Effector memory CD4-positive, alpha-beta T cell (primary cell): ENCODE data around the gene TSEN34.
"Not testable (repeated sequence)": the region's sequence is repeated elsewhere in the genome, so short reads cannot be mapped to it uniquely, and the experiment has no call there.

Experiments
- DNase-seq, 3 donors: peaks; one replicate each; pipeline ENCODE4 v3.0.0-alpha.2; 2020
- H3K27ac ChIP-seq: 2 replicates; pipeline ENCODE4 v1.7.0; 2013; ENCODE audit warnings: mild to moderate bottlenecking, low read length, moderate library complexity; ENCODE audit not compliant: insufficient read depth, poor library complexity, severe bottlenecking
- H3K27me3 ChIP-seq: replicated peaks from 2 replicates; pipeline ENCODE4 v1.7.0; 2013; ENCODE audit warnings: mild to moderate bottlenecking, low read length; ENCODE audit not compliant: insufficient read depth, control insufficient read depth, poor library complexity, severe bottlenecking
- H3K36me3 ChIP-seq: 2 replicates; pipeline ENCODE4 v1.7.0; 2013; ENCODE audit warnings: mild to moderate bottlenecking, low read length, moderate library complexity; ENCODE audit not compliant: control insufficient read depth, insufficient read depth
- H3K4me1 ChIP-seq: 2 replicates; pipeline ENCODE4 v1.7.0; 2013; ENCODE audit warnings: low read length, mild to moderate bottlenecking; ENCODE audit not compliant: control insufficient read depth, insufficient read depth, poor library complexity, severe bottlenecking
- H3K4me3 ChIP-seq: 2 replicates; pipeline ENCODE4 v1.7.0; 2013; ENCODE audit warnings: low read length, low read depth, mild to moderate bottlenecking; ENCODE audit not compliant: insufficient read depth, poor library complexity, severe bottlenecking
- H3K9me3 ChIP-seq: 2 replicates; pipeline ENCODE4 v1.7.0; 2013; ENCODE audit warnings: mild to moderate bottlenecking, low read length, moderate library complexity; ENCODE audit not compliant: control insufficient read depth

TSEN34 gene

DNA sequence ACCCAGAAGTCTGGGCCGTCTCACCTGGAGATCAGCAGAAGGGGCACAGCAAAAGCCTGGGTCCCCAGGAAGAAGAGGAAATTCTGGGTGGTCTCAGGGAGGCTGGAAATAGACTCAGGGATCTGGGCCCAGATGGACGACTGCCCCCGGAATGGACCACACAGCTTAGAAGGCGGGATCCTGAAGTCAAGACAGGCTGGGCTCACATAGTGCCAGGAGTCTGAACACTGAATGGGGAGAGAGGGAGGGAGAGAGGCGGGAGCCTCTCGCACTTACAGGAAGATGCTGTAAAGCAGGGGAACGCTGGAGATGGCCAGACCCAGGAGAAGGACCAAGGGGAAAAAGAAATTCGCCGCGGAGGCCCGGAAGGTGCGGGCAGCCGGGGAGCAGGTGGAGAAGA is 30.3 kb upstream of the TSEN34 start:
- Histone ChIP-seq H3K4me1 (peaks cover 47% of the 10 kb centered on the region), H3K27ac (peak overlapping the region; percentile 78), H3K4me3 (peak overlapping the region; percentile 55), H3K36me3 (peaks cover 25% of the 10 kb centered on the region), H3K9me3 (no peaks in the 10 kb centered on the region), H3K27me3 (no peaks in the 10 kb centered on the region)
- DNase-seq: no peak

DNA sequence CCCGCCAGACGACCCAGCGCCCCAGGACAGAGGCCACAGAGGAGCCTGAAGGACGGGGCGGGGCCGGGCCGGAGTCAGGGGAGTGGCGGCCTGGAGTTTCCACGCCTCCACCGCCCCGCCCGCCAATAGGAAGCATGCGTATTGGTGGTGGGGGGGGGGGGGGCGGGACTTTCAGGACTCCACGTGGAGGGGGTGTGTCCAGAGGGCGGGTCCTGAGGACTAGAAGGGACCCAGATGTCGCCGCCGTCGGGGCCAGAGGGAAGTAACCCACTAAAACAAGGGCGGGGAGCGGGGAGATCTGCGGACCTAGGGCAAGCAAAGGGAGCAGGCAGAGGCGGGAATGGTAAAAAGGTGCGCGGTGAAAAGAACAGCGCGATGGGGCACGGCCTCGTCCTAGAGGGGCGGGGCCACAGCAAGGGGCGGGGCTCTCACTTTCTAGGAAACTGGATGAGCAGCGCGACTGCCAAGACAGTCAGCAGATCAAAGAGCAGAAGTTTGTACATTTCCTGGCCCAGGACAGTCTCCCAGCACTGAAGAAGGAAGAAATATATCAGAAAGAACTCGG is 28.8 kb upstream of the TSEN34 start:
- peak; percentile 66 to 76 (median 67) for DNase-seq
- Histone ChIP-seq H3K27me3 (no peaks in the 10 kb centered on the region), H3K27ac (peak overlapping the region; percentile 25), H3K9me3 (no peaks in the 10 kb centered on the region), H3K4me1 (peaks cover 47% of the 10 kb centered on the region), H3K36me3 (peaks cover 10% of the 10 kb centered on the region), H3K4me3 (peak overlapping the region; percentile 40)

DNA sequence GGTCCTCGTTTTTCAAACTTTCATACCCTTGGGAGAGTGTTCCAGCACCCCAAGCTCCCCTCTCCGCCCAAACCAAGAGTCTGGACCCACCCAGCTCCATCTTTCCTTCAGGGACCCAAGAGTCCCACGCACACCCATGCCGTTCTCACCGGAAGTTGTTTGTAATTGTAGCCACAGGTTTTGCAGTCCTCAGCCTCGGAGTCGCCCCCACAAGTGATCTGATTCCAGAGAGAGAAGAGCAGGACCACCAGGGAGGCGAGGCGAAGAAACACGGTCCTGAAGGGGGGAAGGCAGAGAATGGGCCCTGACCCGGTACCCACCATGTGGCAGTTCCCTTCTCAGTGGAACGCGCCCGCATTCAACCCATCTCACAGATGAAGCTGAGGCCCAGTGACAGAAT is 28.2 kb upstream of the TSEN34 start:
- Histone ChIP-seq H3K36me3 (peaks cover 6% of the 10 kb centered on the region), H3K27ac (no peak overlapping the region), H3K4me3 (peak overlapping the region; percentile 40), H3K27me3 (no peaks in the 10 kb centered on the region), H3K9me3 (no peaks in the 10 kb centered on the region), H3K4me1 (peaks cover 43% of the 10 kb centered on the region)
- DNase-seq: no peak

DNA sequence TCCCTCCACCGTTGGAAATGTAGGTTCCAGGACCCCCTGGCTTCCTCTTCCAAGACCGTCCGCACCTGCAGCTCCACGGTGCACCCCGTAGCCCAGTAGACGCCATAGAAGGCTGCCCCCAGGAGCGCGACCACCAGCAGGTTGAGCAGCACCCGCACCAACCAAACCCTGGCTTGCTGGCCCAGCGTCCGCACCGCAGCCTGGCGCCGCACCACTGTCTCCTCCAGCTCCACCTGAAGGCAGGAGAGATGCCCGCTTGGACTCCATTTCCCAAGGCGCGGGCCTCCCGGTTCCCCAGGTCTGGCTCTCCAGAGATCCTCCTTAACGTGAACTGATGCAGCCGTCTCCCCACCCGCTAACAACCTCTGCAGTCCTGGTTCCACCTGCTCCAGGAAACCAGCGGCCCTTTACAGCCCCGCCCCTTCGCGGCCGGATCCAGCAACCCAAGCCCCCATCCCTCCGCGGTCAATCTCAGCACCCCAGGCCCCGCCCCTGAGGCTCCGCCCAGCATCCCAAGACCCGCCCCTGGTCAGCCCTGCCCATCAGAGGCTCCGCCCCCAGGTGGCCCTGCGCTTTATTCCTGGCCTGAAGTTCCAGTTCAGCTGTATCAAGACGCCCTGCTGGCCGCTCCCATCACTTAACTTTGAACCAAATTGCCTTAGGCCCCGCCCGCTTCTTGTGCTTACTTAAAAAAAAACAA is 26.6 kb upstream of the TSEN34 start:
- no peak overlapping the region for H3K4me3 ChIP-seq

DNA sequence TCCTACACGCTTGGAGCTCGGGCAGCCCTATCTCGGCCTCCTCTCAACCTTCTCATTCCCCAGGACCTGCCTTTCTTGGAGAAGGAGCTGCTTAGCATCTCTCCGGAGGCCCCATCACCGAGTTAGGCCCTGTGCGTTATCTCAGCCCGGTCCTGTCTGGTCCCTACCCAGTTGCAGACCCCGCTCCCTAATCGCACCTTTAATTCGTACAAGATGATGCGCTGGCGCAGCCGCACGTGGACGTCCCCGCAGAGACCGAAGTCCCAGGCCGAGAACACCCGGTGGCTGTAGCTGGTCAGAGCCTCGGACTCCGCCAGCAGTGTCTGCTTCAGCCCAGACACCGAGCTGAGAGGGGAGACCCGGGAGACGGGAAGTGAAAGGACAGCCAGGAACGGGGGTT is 25.9 kb upstream of the TSEN34 start:
- H3K9me3 ChIP-seq: no peaks in the 10 kb centered on the region
- no peak overlapping the region for H3K4me3 ChIP-seq
- H3K27ac ChIP-seq: no peak overlapping the region
- no peak for DNase-seq
- no peaks in the 10 kb centered on the region for H3K27me3 ChIP-seq
- H3K4me1 ChIP-seq: peaks cover 33% of the 10 kb centered on the region
- no peaks in the 10 kb centered on the region for H3K36me3 ChIP-seq

More for the DNA sequence above, 26.6 kb upstream of the TSEN34 start:
- no peak overlapping the region for H3K27ac ChIP-seq
- no peaks in the 10 kb centered on the region for H3K27me3 ChIP-seq
- DNase-seq: peak; percentile 56 to 71 (median 58)
- H3K9me3 ChIP-seq: no peaks in the 10 kb centered on the region
- peaks cover 35% of the 10 kb centered on the region for H3K4me1 ChIP-seq
- H3K36me3 ChIP-seq: no peaks in the 10 kb centered on the region

DNA sequence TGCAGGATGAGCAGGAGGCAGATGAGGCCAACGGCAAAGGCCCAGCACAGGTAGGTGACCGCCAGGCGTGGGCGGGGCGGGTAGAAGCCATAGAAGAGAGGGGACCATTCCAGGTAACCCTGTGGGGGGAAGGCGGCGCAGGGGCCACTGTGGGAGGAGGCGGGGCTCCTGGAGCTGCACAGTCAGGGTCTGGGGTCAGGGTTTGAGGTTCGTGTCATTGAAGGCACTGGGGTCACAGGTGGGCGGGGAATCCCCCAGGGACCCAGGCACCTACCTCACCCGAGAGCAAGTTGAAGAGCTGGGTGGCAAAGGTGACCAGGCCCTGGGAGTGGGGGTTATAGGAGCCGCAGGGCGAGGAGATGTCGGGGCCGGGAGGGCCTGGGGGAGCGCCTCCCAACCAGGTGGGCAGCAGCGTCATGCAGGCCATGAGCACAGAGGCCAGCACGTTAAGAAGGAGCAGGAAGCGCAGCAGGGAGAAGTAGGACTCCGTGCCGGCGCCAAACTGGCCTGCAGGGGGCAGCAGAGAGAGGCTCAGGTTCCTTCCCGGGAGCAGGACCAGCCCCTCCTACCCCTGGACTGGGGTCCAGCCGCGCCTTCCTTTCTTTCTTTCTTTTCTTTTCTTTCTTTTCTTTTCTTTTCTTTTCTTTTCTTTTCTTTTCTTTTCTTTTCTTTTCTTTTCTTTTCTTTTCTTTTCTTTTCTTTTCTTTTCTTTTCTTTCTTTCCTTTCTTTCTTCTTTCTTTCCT is 22.8 kb upstream of the TSEN34 start:
- Histone ChIP-seq H3K9me3 (no peaks in the 10 kb centered on the region), H3K27ac (no peak overlapping the region), H3K4me3 (no peak overlapping the region), H3K36me3 (no peaks in the 10 kb centered on the region), H3K4me1 (peaks cover 22% of the 10 kb centered on the region), H3K27me3 (no peaks in the 10 kb centered on the region)
- peak; percentile 69 to 84 (median 81) for DNase-seq

DNA sequence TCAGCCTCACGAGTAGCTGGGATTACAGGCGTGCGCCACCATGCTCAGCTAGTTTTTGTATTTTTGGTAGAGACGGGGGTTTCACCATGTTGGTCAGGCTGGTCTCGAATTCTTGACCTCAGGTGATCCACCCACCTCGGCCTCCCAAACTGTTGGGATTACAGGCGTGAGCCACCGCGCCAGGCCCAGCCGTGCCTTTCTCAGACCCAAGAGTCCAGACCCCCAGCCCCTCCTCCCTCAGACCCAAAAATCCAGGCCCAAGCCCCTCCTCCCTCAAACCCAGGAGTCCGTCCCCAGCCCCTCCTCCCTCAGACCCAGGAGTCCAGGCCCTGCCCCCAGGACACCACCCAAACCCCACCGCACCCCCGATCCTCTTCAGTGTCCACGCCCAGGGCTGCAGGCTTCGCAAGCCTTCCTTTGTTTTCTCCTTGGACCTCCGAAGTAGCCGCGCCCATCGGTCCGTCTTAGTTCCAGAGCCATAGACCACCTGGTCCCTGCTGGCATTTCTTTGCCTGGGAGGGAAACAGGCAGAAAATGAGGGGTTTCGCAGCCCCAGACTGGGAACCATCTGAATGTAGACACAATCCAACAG is 21.9 kb upstream of the TSEN34 start:
- Histone ChIP-seq H3K9me3 (no peaks in the 10 kb centered on the region), H3K27ac (no peak overlapping the region), H3K4me1 (peaks cover 15% of the 10 kb centered on the region), H3K4me3 (no peak overlapping the region), H3K36me3 (no peaks in the 10 kb centered on the region), H3K27me3 (no peaks in the 10 kb centered on the region)
- no peak for DNase-seq

DNA sequence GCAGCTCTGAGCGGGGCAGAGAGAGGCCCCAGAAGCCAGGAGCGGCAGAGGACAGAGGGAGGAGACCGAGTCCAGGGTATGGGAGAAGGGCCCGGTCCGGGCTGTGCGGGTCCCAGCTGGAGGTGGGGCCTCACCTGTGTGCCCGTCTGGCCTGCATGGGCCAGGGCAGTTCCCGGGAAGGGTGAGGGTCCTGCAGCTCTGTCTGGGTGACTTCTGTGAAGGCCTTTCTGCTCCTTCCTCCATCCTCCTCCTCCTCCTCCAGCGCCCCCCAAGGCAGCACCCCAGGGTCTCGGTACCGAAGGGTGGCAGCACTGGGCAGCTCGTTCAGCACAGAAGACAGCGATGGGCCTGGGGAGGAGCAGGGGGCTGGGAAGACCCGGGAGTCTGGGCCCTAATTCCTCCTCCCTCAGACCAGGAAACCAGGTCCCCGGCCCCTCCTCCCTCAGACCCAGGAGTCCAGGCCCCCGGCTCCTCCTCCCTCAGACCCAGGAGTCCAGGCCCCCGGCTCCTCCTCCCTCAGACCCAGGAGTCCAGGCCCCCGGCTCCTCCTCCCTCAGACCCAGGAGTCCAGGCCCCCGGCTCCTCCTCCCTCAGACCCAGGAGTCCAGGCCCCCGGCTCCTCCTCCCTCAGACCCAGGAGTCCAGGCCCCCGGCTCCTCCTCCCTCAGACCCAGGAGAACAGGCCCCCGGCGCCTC is 19.2 kb upstream of the TSEN34 start:
- H3K36me3 ChIP-seq, H3K9me3 ChIP-seq, H3K4me3 ChIP-seq, DNase-seq, H3K27me3 ChIP-seq, H3K27ac ChIP-seq: not testable (repeated sequence)
- H3K4me1 ChIP-seq: peaks cover 10% of the 10 kb centered on the region

DNA sequence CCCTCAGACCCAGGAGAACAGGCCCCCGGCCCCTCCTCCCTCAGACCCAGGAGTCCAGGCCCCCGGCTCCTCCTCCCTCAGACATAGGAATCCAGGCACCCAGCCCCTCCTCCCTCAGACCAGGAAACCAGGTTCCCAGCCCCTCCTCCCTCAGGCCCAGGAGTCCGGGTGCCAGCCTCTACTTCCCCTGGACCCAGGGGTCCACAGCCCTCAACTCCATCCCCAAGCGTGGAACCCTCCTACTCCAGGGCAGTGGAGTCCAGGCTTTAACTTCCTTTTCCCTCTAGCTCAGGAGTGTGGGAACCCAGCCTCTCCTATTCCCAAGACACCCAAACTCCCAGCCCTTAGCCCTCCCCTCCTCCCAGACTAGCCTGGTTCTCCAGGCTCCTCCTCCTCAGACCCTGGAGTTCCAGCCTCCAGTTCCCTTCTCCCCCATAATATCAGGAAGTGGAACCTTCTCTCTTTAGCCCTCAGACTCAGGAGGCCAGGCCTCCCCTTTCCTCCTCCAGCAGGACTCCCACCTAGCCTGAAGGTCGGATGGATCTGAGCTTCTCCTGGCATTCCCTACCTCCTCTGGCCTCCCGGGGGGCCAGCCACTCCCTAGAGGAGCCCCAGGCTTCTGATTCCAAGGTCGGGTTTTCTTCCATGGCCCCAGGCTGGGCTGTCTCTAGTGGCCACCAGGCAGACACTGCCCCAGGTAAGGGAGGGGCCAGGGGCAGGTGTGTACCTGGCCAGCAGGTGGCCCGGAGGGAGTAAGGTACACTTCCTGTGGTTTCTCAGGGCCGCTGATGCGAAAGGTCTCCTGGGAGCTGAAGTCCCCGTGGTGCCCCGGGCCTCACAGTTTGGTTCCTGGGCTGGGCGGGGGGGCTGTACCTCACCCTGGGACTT is 18.4 kb upstream of the TSEN34 start, which contains the start of gene TMC4:
TMC4 (minus strand) TSS at position 690 of the 888 bp plus-strand sequence; CDS start at position 647, 43 bp downstream.
- Histone ChIP-seq H3K27ac (no peak within 1 kb of the TSS), H3K27me3 (no peaks in the 10 kb centered on the region), H3K4me3 (no peak within 1 kb of the TSS), H3K4me1 (peaks cover 10% of the 10 kb centered on the region), H3K36me3 (peaks cover 3% of the 10 kb centered on the region), H3K9me3 (no peaks in the 10 kb centered on the region)
- DNase-seq: no peak
